T-helper 1 cell treated with Interleukin-12 subunit alpha and Interleukin-12 subunit beta and Interleukin-4 antibody, amounts not matched to agents 30 μg/mL and 1 μg/mL, for 36 hours (primary cell): ENCODE results near the gene ASCL1.

ENCODE experiments used
- H3K27ac Mint-ChIP-seq: one replicate; pipeline ENCODE4 v1.8.0; 2021; ENCODE audit warnings: mild to moderate bottlenecking, mixed read lengths
- H3K27me3 Mint-ChIP-seq: one replicate; pipeline ENCODE4 v1.8.0; 2021; ENCODE audit warnings: low read depth, mixed read lengths
- H3K36me3 Mint-ChIP-seq: one replicate; pipeline ENCODE4 v1.8.0; 2021; ENCODE audit warnings: low read depth, mixed read lengths
- H3K4me1 Mint-ChIP-seq: one replicate; pipeline ENCODE4 v1.8.0; 2021; ENCODE audit warnings: low read depth, mixed read lengths
- H3K4me3 Mint-ChIP-seq: one replicate; pipeline ENCODE4 v1.8.0; 2021; ENCODE audit warnings: mild to moderate bottlenecking, moderate library complexity, mixed read lengths
- H3K9me3 Mint-ChIP-seq: one replicate; pipeline ENCODE4 v1.8.0; 2021; ENCODE audit warnings: mixed read lengths

Gene ASCL1

DNA sequence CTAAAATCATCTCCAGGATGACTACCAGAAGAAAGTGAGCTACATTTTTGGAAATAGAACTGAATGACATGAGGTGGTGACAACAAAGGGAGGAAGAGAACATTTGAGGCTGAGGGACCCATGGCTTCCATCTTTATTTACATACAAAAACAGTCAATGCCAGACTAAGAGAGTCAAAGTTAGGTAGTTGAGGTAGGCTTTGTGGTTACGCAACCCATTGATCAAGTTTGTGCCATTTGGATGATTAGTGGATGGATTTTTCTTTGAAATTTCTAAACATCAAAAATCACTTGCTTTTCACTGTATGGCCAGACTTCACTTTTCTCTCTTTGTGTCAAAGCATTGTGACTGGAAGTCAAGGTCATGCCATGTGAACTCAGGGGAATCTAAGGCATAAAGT lies 22.9 kb downstream of the ASCL1 start:
- Mint-ChIP-seq H3K27ac (no peak overlapping the region), H3K9me3 (no peaks in the 10 kb centered on the region), H3K4me3 (no peak overlapping the region), H3K36me3 (no peaks in the 10 kb centered on the region), H3K4me1 (no peaks in the 10 kb centered on the region), H3K27me3 (peaks cover 14% of the 10 kb centered on the region)

DNA sequence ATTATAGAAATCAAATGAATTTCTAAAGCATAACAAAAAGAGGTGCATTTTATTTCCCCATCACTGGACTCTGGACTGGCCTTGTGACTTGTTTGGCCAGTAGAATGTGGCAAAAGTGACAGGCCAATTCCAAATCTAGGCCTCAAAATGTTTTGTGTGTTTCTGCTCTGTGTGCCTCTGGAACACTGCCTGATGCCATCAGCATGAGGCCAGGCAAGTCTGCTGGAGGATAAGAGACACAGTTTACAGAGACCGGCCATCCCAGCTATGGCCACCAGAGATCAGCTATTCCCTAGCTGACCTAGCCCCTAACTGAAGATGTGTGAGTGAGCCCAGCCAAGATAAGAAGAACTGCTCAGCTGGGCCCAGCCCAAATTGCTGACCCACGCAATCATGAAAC lies 32.9 kb downstream of the ASCL1 start:
- H3K27me3 Mint-ChIP-seq, result no peaks in the 10 kb centered on the region
- H3K27ac Mint-ChIP-seq, result no peak overlapping the region
- no peak overlapping the region for H3K4me3 Mint-ChIP-seq
- H3K36me3 Mint-ChIP-seq, result no peaks in the 10 kb centered on the region
- H3K9me3 Mint-ChIP-seq, result no peaks in the 10 kb centered on the region
- peaks cover 4% of the 10 kb centered on the region for H3K4me1 Mint-ChIP-seq

DNA sequence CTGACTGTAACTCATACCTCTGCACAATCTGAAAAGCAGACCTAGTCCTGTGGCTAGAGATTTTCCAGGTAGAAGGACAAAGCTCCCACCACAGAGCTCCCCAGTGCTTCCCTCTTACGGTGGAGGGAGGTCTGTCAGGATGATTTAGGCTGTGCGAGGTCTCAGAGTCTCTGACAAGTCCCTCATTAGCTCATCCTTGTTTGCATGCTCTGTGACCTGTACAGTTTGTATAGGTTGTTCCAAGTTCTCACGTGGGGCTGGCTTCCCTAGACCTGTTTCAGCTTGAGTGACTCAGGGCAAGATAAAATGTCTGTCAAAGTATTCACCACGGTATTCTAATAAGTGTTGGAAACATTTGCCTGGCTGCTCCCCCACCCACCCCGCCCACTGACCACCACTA lies 34.8 kb downstream of the ASCL1 start:
- no peaks in the 10 kb centered on the region for H3K27me3 Mint-ChIP-seq
- H3K27ac Mint-ChIP-seq, result no peak overlapping the region
- H3K36me3 Mint-ChIP-seq, result no peaks in the 10 kb centered on the region
- H3K9me3 Mint-ChIP-seq, result peaks cover 4% of the 10 kb centered on the region
- H3K4me1 Mint-ChIP-seq, result peaks cover 4% of the 10 kb centered on the region
- no peak overlapping the region for H3K4me3 Mint-ChIP-seq

- Mint-ChIP-seq H3K9me3 (peaks cover 4% of the 10 kb centered on the region), H3K36me3 (no peaks in the 10 kb centered on the region), H3K4me3 (no peak overlapping the region), H3K4me1 (peaks cover 4% of the 10 kb centered on the region), H3K27me3 (no peaks in the 10 kb centered on the region), H3K27ac (no peak overlapping the region)
These were observed 35.2 kb downstream of the ASCL1 start for GRCh38 chr12:102992720-102993119.

- no peaks in the 10 kb centered on the region for H3K36me3 Mint-ChIP-seq
- H3K27ac Mint-ChIP-seq, result no peak overlapping the region
These were observed 36.1 kb downstream of the ASCL1 start for GRCh38 chr12:102993537-102993936.

GRCh38 chr12:102995372-102995771 lies 37.9 kb downstream of the ASCL1 start:
- no peaks in the 10 kb centered on the region for H3K27me3 Mint-ChIP-seq
- peaks cover 10% of the 10 kb centered on the region for H3K9me3 Mint-ChIP-seq
- H3K36me3 Mint-ChIP-seq, result no peaks in the 10 kb centered on the region
- H3K4me1 Mint-ChIP-seq, result peaks cover 4% of the 10 kb centered on the region
- H3K27ac Mint-ChIP-seq, result no peak overlapping the region
- no peak overlapping the region for H3K4me3 Mint-ChIP-seq

More at GRCh38 chr12:102993537-102993936, 36.1 kb downstream of the ASCL1 start:
- H3K9me3 Mint-ChIP-seq, result peaks cover 5% of the 10 kb centered on the region
- H3K27me3 Mint-ChIP-seq, result no peaks in the 10 kb centered on the region
- H3K4me1 Mint-ChIP-seq, result peaks cover 4% of the 10 kb centered on the region
- H3K4me3 Mint-ChIP-seq, result no peak overlapping the region
